ENCODE results near the gene NPTN. TPM values are rescaled to one million over a fixed set of nuclear protein-coding genes. Genes with fewer than 3 reads are reported as not detected.
A peak's percentile ranks its signal among the peaks of the same experiment; 100 is the strongest.

Gene NPTN
- total and polyA plus RNA-seq, 2 donors from 2014 or later: 100 to 130 TPM

- TF ChIP-seq CTCF (IDR thresholded peaks at IDR 0.05; ENCODE audit: borderline replicate concordance, extremely low read depth, insufficient read depth): no peak
- H3K9ac ChIP-seq (ENCODE audit: low read length in 3 of 3): no peak overlapping the region
- H3K9me3 ChIP-seq (ENCODE audit: control insufficient read depth in 2 of 3, insufficient read depth in 1 of 3, low read length in 3 of 3): no peaks in the 10 kb centered on the region
- H3K4me3 ChIP-seq (ENCODE audit: low read length in 3 of 3): no peak overlapping the region
- intact Hi-C loops (cut with DNase I): no loop called here
- no peaks in the 10 kb centered on the region for H3K27me3 ChIP-seq (ENCODE audit: control insufficient read depth, insufficient read depth, low read length)
- no peaks in the 10 kb centered on the region for H3K36me3 ChIP-seq (ENCODE audit: control insufficient read depth in 2 of 3, insufficient read depth in 3 of 3, low read length in 3 of 3)
- peaks cover 9 to 55% (median 37%) of the 10 kb centered on the region in 3 donors for H3K4me1 ChIP-seq (ENCODE audit: control insufficient read depth in 2 of 3, insufficient read depth in 2 of 3, low read depth in 1 of 3, low read length in 3 of 3)
- FAIRE-seq (no peak), DNase-seq (no peak)
- peak overlapping the region in 1 of 2 donors; percentile 65 for H3K27ac ChIP-seq (ENCODE audit: low read depth in 2 of 2, low read length in 2 of 2)
Observed at GRCh38 chr15:73599934-73600333, 33.3 kb downstream of the NPTN start.

- DNase-seq (peak in 2 of 5 donors; percentile 52 to 79), FAIRE-seq (no peak)
- no peak overlapping the region for H3K4me3 ChIP-seq (ENCODE audit: low read length in 3 of 3)
Observed at GRCh38 chr15:73598530-73599160, 34.5 kb downstream of the NPTN start.

GRCh38 chr15:73597036-73597638 is 36.1 kb downstream of the NPTN start:
- Histone ChIP-seq H3K36me3 (ENCODE audit: control insufficient read depth in 2 of 3, insufficient read depth in 3 of 3, low read length in 3 of 3) (no peaks in the 10 kb centered on the region), H3K4me3 (ENCODE audit: low read length in 3 of 3) (no peak overlapping the region), H3K27me3 (ENCODE audit: control insufficient read depth, insufficient read depth, low read length) (no peaks in the 10 kb centered on the region), H3K4me1 (ENCODE audit: control insufficient read depth in 2 of 3, insufficient read depth in 2 of 3, low read depth in 1 of 3, low read length in 3 of 3) (peaks cover 5 to 46% (median 24%) of the 10 kb centered on the region in 3 donors), H3K9ac (ENCODE audit: low read length in 3 of 3) (no peak overlapping the region), H3K9me3 (ENCODE audit: control insufficient read depth in 2 of 3, insufficient read depth in 1 of 3, low read length in 3 of 3) (no peaks in the 10 kb centered on the region), H3K27ac (ENCODE audit: low read depth in 2 of 2, low read length in 2 of 2) (no peak overlapping the region)
- DNase-seq (no peak), FAIRE-seq (no peak)
- intact Hi-C loops (cut with DNase I): no loop called here
- TF ChIP-seq CTCF (IDR thresholded peaks at IDR 0.05; ENCODE audit: borderline replicate concordance, extremely low read depth, insufficient read depth): no peak

More at GRCh38 chr15:73598530-73599160, 34.5 kb downstream of the NPTN start:
- H3K4me1 ChIP-seq (ENCODE audit: control insufficient read depth in 2 of 3, insufficient read depth in 2 of 3, low read depth in 1 of 3, low read length in 3 of 3): peaks cover 9 to 55% (median 34%) of the 10 kb centered on the region in 3 donors
- H3K27me3 ChIP-seq (ENCODE audit: control insufficient read depth, insufficient read depth, low read length): no peaks in the 10 kb centered on the region
- intact Hi-C loops (cut with DNase I): no loop called here
- TF ChIP-seq CTCF (IDR thresholded peaks at IDR 0.05; ENCODE audit: borderline replicate concordance, extremely low read depth, insufficient read depth): no peak
- H3K27ac ChIP-seq (ENCODE audit: low read depth in 2 of 2, low read length in 2 of 2): no peak overlapping the region
- H3K9ac ChIP-seq (ENCODE audit: low read length in 3 of 3): no peak overlapping the region
- H3K9me3 ChIP-seq (ENCODE audit: control insufficient read depth in 2 of 3, insufficient read depth in 1 of 3, low read length in 3 of 3): no peaks in the 10 kb centered on the region
- H3K36me3 ChIP-seq (ENCODE audit: control insufficient read depth in 2 of 3, insufficient read depth in 3 of 3, low read length in 3 of 3): no peaks in the 10 kb centered on the region
